GM12878 (cell line): ENCODE measurements around the gene SOSTDC1. TPM values are rescaled to one million over a fixed set of nuclear protein-coding genes. Genes with fewer than 3 reads are reported as not detected.

Experiments used
- ATAC-seq: fragments of 200-7000 bp; cut with Tn5 transposase; 3 replicates; pipeline ENCODE4 v1.9.1; 2020; ENCODE audit warnings: mild to moderate bottlenecking, moderate library complexity
- BruUV-seq: library from RNA; stranded (reverse); fragments of 400-500 nt; replicated peaks from 2 replicates; lab custom pipeline; 2021; lab: Mats Ljungman, UMichigan
- CTCF ChIA-PET: fragments of 300-600 bp; sonication (Branson Sonifier 250); formaldehyde crosslinking; extraction: SDS; loops from one replicate; lab custom pipeline; 2021; ENCODE audit warnings: inconsistent platforms; lab: Yijun Ruan, JAX
- POLR2A ChIA-PET: fragments of 350-600 bp; formaldehyde crosslinking; extraction: SDS; loops from one replicate; lab custom pipeline; 2021; ENCODE audit warnings: inconsistent platforms; lab: Charles Lee
- RAD21 ChIA-PET: fragments of 300-600 bp; sonication (Branson Sonifier 250); formaldehyde crosslinking; loops from one replicate; lab custom pipeline; 2023; ENCODE audit warnings: antibody characterized with exemption; ENCODE audit not compliant: unreplicated experiment; lab: Charles Lee
- SMC1A ChIA-PET: fragments of 300-600 bp; sonication (Branson Sonifier 250); formaldehyde crosslinking; loops from one replicate; lab custom pipeline; 2023; ENCODE audit not compliant: unreplicated experiment, uncharacterized antibody; lab: Charles Lee
- DNase-seq: peaks from one replicate; pipeline ENCODE4 v3.0.0-alpha.2; 2011; ENCODE audit warnings: low read depth, low spot score
- FAIRE-seq: peaks from 3 replicates; lab custom pipeline; 2011; peaks lifted over from hg19 to GRCh38; lab: Jason Lieb, UNC
- H2AFZ ChIP-seq: 2 replicates; pipeline ENCODE4 v1.6.0; 2011; ENCODE audit warnings: low read depth, low read length, control low read depth; ENCODE audit not compliant: control insufficient read depth
- H3K27ac ChIP-seq: 2 replicates; pipeline ENCODE4 v1.5.1; 2011; ENCODE audit warnings: control low read depth; ENCODE audit not compliant: control insufficient read depth, insufficient read depth
- H3K27me3 ChIP-seq, 2 experiments: replicated peaks in 1 of 2; 2 replicates each; pipeline versions ENCODE4 v1.6.0 to v1.6.1; 2011; ENCODE audit warnings: low read length in 1 of 2; ENCODE audit not compliant: control insufficient read depth in 2 of 2, insufficient read depth in 2 of 2
- H3K36me3 ChIP-seq, 2 experiments: 2 replicates each; pipeline ENCODE4 v1.5.1; 2011; ENCODE audit warnings: low read length in 1 of 2; ENCODE audit not compliant: control insufficient read depth in 2 of 2, insufficient read depth in 2 of 2
- H3K4me1 ChIP-seq: 2 replicates; pipeline ENCODE4 v1.6.1; 2011; ENCODE audit warnings: mild to moderate bottlenecking, low read length, moderate library complexity, mixed read lengths; ENCODE audit not compliant: control insufficient read depth, insufficient read depth
- H3K4me2 ChIP-seq: 2 replicates; pipeline ENCODE4 v1.6.0; 2011; ENCODE audit warnings: control low read depth; ENCODE audit not compliant: control insufficient read depth, insufficient read depth
- H3K4me3 ChIP-seq: fragments of 200-600 bp; sonication (generic); 2 replicates; pipeline ENCODE4 v1.5.1; 2016
- H3K79me2 ChIP-seq: 2 replicates; pipeline ENCODE4 v1.6.0; 2011; ENCODE audit warnings: low read length; ENCODE audit not compliant: control insufficient read depth, insufficient read depth
- H3K9ac ChIP-seq: 2 replicates; pipeline ENCODE4 v1.8.0; 2011; ENCODE audit warnings: low read length, control low read depth, mixed read lengths; ENCODE audit not compliant: control insufficient read depth, insufficient read depth
- H3K9me3 ChIP-seq: replicated peaks from 3 replicates; pipeline ENCODE4 v1.5.1; 2011; ENCODE audit warnings: mild to moderate bottlenecking, low read length; ENCODE audit not compliant: control insufficient read depth, insufficient read depth
- H4K20me1 ChIP-seq: 2 replicates; pipeline ENCODE4 v1.6.0; 2011; ENCODE audit not compliant: control insufficient read depth, insufficient read depth
- CHD1 ChIP-seq: IDR thresholded peaks from 2 replicates; pipeline ENCODE4 v1.6.1; 2012; ENCODE audit warnings: low read depth, low read length, improper control_type of control experiment
- IKZF1 ChIP-seq: fragments of 450-650 bp; conservative IDR thresholded peaks from 2 replicates; pipeline ENCODE4 v1.6.1; 2017; ENCODE audit warnings: antibody characterized with exemption, mild to moderate bottlenecking
- MEF2B ChIP-seq: fragments of 450-650 bp; IDR thresholded peaks from 2 replicates; pipeline ENCODE4 v1.6.1; 2018; ENCODE audit warnings: mild to moderate bottlenecking, moderate library complexity; ENCODE audit not compliant: partially characterized antibody, poor library complexity, severe bottlenecking
- MTA3 ChIP-seq: IDR thresholded peaks from 2 replicates; pipeline ENCODE4 v1.6.1; 2012; ENCODE audit warnings: low read length, inconsistent platforms, borderline replicate concordance
- NBN ChIP-seq: fragments of 450-650 bp; IDR thresholded peaks from 2 replicates; pipeline ENCODE4 v1.6.1; 2016
- PAX8 ChIP-seq: fragments of 450-650 bp; IDR thresholded peaks from 2 replicates; pipeline ENCODE4 v1.6.1; 2017; ENCODE audit warnings: mild to moderate bottlenecking, moderate library complexity
- RELA ChIP-seq: fragments of 450-650 bp; IDR thresholded peaks from 2 replicates; pipeline ENCODE4 v1.8.0; 2014; ENCODE audit warnings: borderline replicate concordance; ENCODE audit not compliant: partially characterized antibody
- SUPT20H ChIP-seq: IDR thresholded peaks from 2 replicates; pipeline ENCODE4 v1.6.1; 2011; ENCODE audit warnings: low read depth, mild to moderate bottlenecking, low read length, moderate library complexity, borderline replicate concordance; ENCODE audit not compliant: control insufficient read depth
- TARDBP ChIP-seq: IDR thresholded peaks from 2 replicates; pipeline ENCODE4 v1.6.1; 2016; ENCODE audit warnings: borderline replicate concordance
- TCF3 ChIP-seq: IDR thresholded peaks from 2 replicates; pipeline ENCODE4 v1.6.1; 2012; ENCODE audit warnings: low read depth, mild to moderate bottlenecking, low read length, borderline replicate concordance; ENCODE audit not compliant: insufficient read depth
- ZBTB40 ChIP-seq: fragments of 450-650 bp; IDR thresholded peaks from 2 replicates; pipeline ENCODE4 v1.6.1; 2016; ENCODE audit warnings: mild to moderate bottlenecking, moderate library complexity, borderline replicate concordance
- WGBS: methylation state at CpG from one replicate; pipeline ENCODE4 v1.1.6; 2016; ENCODE audit warnings: low lambda C conversion rate; ENCODE audit not compliant: insufficient replicate concordance, insufficient coverage; ENCODE audit errors: missing lambda C conversion rate; 5-methylcytosine and 5-hydroxymethylcytosine counted together
- in situ Hi-C: fragments of 300-500 bp; cut with MboI; formaldehyde crosslinking; loops from 9 replicates; pipeline ENCODE4 v1.14.3; 2018; ENCODE audit warnings: mixed read lengths
- intact Hi-C: fragments of 100-400 bp; cut with micrococcal nuclease; formaldehyde crosslinking; loops from one replicate; pipeline ENCODE4 v1.14.2; 2022; ENCODE audit not compliant: unreplicated experiment
- polyA plus RNA-seq, 11 experiments: library from polyadenylated mRNA; depleted of rRNA in 4 of 11; unstranded in 6 of 11; stranded (reverse) in 5 of 11; fragments of >200 nt; fragmentation: Nextera tagmentation in 4 of 11; fragmentation: Illumina TruSeq in 1 of 11; extraction: Ambion mirVana in 4 of 11; extraction: Trizol in 1 of 11; gene quantifications; 1 replicate in 1 of 11; 2 replicates in 10 of 11; pipeline versions ENCODE4 v1.2.1 to v1.2.3, GENCODE V29; 2011 to 2016; ENCODE audit warnings: inconsistent platforms in 2 of 11, missing spikeins in 2 of 11, low read depth in 1 of 11
- total RNA-seq, 4 experiments: library from RNA; depleted of rRNA in 3 of 4; stranded (reverse); fragments of >200 nt in 3 of 4; fragmentation: Illumina TruSeq in 1 of 4; extraction: Trizol in 1 of 4; gene quantifications; 2 replicates each; pipeline versions ENCODE4 v1.2.1 to v1.2.3, GENCODE V29; 2013 to 2021
- TF ChIP-seq, protein P1 (sequence below): IDR thresholded peaks from 2 replicates; pipeline ENCODE4 v1.6.1; 2012; ENCODE audit warnings: low read depth, low read length, improper control_type of control experiment
- TF ChIP-seq, protein P2 (sequence below): fragments of 150-350 bp; IDR thresholded peaks from 2 replicates; pipeline ENCODE4 v1.6.1; 2014; ENCODE audit warnings: mild to moderate bottlenecking, low read depth, low read length

SOSTDC1 gene
- total and polyA plus RNA-seq, 10 of the 15 experiments (the other 5 are each of a cell fraction or from before 2014, with no cell fraction given) = not detected

- H3K36me3 ChIP-seq = no peaks in the 10 kb centered on the region
- no peak for TF ChIP-seq CHD1
- 80% methylated on average over 1 of the region's 1 CpG for WGBS
- no peaks in the 10 kb centered on the region for H3K79me2 ChIP-seq
- no peaks in the 10 kb centered on the region for H3K9me3 ChIP-seq
- H3K4me1 ChIP-seq = no peaks in the 10 kb centered on the region
- RAD21 ChIA-PET = no interaction called here
- H3K9ac ChIP-seq = no peak overlapping the region
- no peaks in the 10 kb centered on the region for H4K20me1 ChIP-seq
- POLR2A ChIA-PET = no interaction called here
- DNase-seq (no peak), FAIRE-seq (no peak), ATAC-seq (no peak)
- H3K27me3 ChIP-seq = peaks cover 4 to 6% of the 10 kb centered on the region in 2 experiments; a peak in 3 of 4 replicates
- CTCF ChIA-PET = interaction anchor here (0.6 to 0.8 kb wide), 2 partner anchors 17 to 1092 kb away, joined by 3 read pairs; no protein-coding TSS in a partner anchor
- H3K4me3 ChIP-seq = no peak overlapping the region
- no peak overlapping the region for H2AFZ ChIP-seq
- in situ Hi-C loops = no loop called here
- BruUV-seq = no TSS peak
- intact Hi-C loops = no loop called here
- no peak overlapping the region for H3K27ac ChIP-seq
- SMC1A ChIA-PET = no interaction called here
- H3K4me2 ChIP-seq = no peak overlapping the region
These were observed 46.4 kb downstream of the SOSTDC1 start for GRCh38 chr7:16419126-16419525.

DNA sequence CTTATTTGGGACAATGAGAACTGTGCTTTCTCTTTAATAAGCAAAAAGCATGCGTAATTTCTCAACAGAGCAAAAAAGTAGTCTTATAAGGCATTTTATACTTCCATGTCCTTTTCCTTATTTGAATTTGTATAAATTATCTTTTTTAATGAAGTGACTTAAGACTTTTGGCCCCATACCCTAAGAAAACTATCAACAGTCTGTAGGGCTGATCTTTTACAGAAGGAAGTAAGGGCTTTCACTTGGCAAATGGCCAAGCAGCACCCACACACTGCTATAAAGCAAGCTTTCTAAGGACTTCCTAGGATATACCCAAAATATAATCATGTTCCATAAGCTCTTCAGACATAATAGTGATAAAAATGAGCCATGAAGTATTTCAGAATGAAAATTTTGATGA, 47.6 kb downstream of the SOSTDC1 start:
- 50% methylated on average over 1 of the region's 1 CpG for WGBS
- Histone ChIP-seq H3K9ac (no peak overlapping the region), H3K4me1 (no peaks in the 10 kb centered on the region), H3K27ac (no peak overlapping the region), H3K4me3 (no peak overlapping the region), H3K79me2 (no peaks in the 10 kb centered on the region), H2AFZ (no peak overlapping the region), H3K27me3 (peaks cover 4 to 6% of the 10 kb centered on the region in 2 experiments; a peak in 3 of 4 replicates), H4K20me1 (no peaks in the 10 kb centered on the region), H3K36me3 (no peaks in the 10 kb centered on the region), H3K9me3 (no peaks in the 10 kb centered on the region), H3K4me2 (no peak overlapping the region)
- ChIA-PET SMC1A (no interaction called here), POLR2A (no interaction called here), CTCF (no interaction called here), RAD21 (no interaction called here)
- no peak for ATAC-seq
- no TSS peak for BruUV-seq
- intact Hi-C loops = no loop called here
- no peak for DNase-seq
- in situ Hi-C loops = no loop called here
- no peak for FAIRE-seq
- no peak for TF ChIP-seq NBN
- no peak for TF ChIP-seq SUPT20H
- TF ChIP-seq IKZF1 = no peak
- TF ChIP-seq TARDBP = no peak
- no peak for TF ChIP-seq ZBTB40
- no peak for TF ChIP-seq MTA3
- TF ChIP-seq TCF3 = no peak
- TF ChIP-seq RELA = no peak
- TF ChIP-seq, protein P1, sequence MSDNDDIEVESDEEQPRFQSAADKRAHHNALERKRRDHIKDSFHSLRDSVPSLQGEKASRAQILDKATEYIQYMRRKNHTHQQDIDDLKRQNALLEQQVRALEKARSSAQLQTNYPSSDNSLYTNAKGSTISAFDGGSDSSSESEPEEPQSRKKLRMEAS = no peak
- TF ChIP-seq, protein P2, sequence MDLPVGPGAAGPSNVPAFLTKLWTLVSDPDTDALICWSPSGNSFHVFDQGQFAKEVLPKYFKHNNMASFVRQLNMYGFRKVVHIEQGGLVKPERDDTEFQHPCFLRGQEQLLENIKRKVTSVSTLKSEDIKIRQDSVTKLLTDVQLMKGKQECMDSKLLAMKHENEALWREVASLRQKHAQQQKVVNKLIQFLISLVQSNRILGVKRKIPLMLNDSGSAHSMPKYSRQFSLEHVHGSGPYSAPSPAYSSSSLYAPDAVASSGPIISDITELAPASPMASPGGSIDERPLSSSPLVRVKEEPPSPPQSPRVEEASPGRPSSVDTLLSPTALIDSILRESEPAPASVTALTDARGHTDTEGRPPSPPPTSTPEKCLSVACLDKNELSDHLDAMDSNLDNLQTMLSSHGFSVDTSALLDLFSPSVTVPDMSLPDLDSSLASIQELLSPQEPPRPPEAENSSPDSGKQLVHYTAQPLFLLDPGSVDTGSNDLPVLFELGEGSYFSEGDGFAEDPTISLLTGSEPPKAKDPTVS = no peak
- TF ChIP-seq MEF2B = no peak
- TF ChIP-seq PAX8 = no peak
